ENCODE data around the gene DCTN2.
"Not testable (repeated sequence)": the region's sequence is repeated elsewhere in the genome, so short reads cannot be mapped to it uniquely, and the experiment has no call there.

DCTN2 gene

GRCh38 chr12:57513677-57514076 is 33.3 kb downstream of the DCTN2 start:
- FAIRE-seq, result not testable (repeated sequence)

GRCh38 chr12:57513266-57513665 is 33.7 kb downstream of the DCTN2 start:
- no peak for FAIRE-seq

- no peak for FAIRE-seq
Measured at GRCh38 chr12:57512665-57513064, 34.3 kb downstream of the DCTN2 start.

GRCh38 chr12:57511588-57512325 is 35.2 kb downstream of the DCTN2 start:
- FAIRE-seq, result no peak

- no peak for FAIRE-seq
Measured at GRCh38 chr12:57511161-57511560, 35.8 kb downstream of the DCTN2 start.

DNA sequence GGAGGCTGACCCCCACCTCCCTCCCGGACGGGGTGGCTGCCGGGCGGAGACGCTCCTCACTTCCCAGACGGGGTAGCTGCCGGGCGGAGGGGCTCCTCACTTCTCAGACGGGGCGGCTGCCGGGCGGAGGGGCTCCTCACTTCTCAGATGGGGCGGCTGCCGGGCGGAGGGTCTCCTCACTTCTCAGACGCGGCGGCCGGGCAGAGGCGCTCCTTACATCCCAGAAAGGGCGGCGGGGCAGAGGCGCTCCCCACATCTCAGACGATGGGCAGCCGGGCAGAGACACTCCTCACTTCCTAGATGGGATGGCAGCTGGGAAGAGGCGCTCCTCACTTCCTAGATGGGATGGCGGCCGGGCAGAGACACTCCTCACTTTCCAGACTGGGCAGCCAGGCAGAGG is 39.2 kb downstream of the DCTN2 start:
- FAIRE-seq, result not testable (repeated sequence)

DNA sequence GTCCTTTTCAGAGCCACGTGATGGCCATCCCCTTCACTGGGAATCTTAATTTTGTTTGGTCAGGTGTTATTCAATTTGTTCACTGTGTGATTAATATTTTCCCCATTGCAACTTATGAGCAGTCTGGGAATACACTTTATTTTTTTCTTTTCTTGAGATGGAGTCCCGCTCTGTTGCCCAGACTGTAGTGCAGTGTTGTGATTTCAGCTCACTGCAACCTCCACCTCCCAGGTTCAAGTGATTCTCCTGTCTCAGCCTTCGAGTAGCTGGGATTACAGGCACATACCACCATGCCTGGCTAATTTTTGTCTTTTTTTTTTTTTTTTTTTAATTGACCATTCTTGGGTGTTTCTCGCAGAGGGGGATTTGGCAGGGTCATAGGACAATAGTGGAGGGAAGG is 40.5 kb downstream of the DCTN2 start:
- not testable (repeated sequence) for FAIRE-seq

GRCh38 chr12:57502311-57502969 is 44.6 kb downstream of the DCTN2 start:
- not testable (repeated sequence) for FAIRE-seq

DNA sequence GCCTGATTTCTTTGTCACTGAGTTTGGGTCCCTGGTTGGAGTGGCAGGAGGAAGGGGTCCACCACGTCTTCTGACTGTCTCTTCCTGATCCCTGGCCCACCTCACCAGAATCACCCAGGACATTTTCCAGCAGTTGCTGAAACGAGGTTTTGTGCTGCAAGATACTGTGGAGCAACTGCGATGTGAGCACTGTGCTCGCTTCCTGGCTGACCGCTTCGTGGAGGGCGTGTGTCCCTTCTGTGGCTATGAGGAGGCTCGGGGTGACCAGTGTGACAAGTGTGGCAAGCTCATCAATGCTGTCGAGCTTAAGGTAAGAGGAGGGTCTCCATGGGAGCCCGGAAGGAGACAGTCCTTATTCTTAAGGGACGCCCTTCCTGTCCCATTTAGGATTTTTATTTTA is 46.8 kb downstream of the DCTN2 start:
- no peak for FAIRE-seq

GRCh38 chr12:57498571-57498970 is 48.4 kb downstream of the DCTN2 start:
- no peak for FAIRE-seq

DNA sequence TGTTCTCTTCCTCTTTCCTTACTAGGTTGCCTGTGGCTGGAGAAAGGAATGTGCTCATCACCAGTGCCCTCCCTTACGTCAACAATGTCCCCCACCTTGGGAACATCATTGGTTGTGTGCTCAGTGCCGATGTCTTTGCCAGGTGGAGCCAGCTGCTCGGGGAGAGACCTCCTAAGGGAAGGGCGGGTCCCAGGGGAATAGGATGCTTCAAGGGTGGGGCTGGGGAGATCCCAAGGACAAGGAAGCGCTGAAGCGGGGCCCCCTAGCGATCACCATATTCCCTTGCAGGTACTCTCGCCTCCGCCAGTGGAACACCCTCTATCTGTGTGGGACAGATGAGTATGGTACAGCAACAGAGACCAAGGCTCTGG is 48.9 kb downstream of the DCTN2 start:
- no peak for FAIRE-seq

DNA sequence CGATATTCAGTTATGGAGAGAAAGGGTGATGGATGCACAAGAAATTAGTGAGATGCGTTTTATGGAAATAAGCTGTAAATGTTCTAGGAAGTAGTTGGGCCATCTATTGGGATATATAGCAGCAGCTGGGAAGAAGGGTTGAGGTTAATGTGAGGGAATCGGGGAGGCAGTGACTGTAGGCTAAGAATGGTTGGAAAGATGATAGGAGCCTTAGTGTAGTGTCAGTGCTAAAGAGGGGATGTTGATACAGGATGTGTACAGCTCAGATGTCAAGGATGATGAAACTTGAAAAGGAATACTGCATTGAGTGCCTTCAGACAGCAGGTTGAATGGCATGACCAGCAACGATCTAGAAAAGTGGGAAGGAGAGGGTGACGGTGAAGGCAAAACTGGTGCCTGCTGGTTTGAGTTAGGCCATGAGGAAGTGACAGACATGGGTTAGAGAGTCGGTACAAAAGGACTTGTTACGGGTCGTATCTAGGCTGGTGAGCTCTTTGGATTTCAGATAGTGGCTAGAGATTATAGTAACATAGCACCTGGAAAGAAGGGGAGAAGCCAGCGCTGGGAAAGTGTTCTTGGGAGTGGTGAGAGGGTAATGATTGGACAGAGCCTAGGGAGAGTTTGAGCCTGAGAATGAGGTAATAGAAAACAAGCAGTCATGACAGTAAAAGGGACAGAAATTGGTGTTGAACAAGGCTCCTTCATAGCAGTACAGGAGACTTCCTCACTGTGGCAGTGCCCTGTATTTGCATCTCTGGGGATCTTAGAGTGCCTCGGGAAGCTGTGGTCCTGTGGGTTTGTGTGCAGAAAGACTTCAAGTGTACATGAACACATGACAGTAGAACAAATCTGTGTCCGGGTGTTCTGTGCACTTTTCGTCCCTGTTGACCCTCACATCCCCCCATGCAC is 49.5 kb downstream of the DCTN2 start:
- FAIRE-seq, result no peak

DNA sequence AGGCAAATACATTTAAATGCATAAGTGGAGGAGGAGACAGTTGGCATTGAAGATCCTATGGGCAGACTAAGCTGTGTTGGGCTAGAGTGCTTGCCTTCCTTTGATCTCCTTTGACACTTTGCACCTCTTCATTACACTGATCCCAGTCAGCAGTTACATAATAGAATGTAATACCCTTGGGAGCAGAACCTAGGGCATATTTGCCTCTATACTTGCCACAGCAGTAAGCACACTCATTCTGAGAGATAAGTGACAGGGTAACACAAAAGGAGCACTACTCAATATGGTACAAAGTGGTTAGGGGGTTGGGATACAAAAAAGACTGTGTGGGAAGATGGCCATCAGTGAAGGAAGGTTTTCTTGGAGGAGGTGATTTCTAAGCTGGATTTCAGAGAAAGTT is 50.2 kb downstream of the DCTN2 start:
- FAIRE-seq, result no peak

GRCh38 chr12:57495051-57495701 is 51.8 kb downstream of the DCTN2 start:
- not testable (repeated sequence) for FAIRE-seq

- no peak for FAIRE-seq
Measured at GRCh38 chr12:57491393-57492280, 55.4 kb downstream of the DCTN2 start.

GRCh38 chr12:57490126-57490525 is 56.9 kb downstream of the DCTN2 start:
- no peak for FAIRE-seq

DNA sequence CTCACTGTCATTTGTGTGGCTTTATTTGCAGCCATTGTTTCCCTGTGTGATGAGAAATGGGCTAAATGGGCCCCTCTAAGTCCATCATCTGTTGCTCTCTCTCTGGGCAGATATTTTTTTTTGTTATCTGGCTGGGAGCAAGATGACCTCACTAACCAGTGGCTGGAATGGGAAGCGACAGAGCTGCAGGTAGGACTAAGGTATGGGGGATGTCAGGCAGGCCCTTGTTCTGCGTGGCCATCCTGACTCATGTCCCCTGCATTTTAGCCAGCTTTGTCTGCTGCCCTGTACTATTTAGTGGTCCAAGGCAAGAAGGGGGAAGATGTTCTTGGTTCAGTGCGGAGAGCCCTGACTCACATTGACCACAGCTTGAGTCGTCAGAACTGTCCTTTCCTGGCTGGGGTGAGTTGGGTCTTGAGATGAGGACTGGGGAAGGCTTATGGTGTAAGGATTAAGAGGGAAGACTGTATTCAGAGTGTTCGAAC is 57.8 kb downstream of the DCTN2 start:
- no peak for FAIRE-seq

- no peak for FAIRE-seq
Measured at GRCh38 chr12:57488402-57489156, 58.4 kb downstream of the DCTN2 start.

GRCh38 chr12:57487597-57488401 is 59.2 kb downstream of the DCTN2 start, which contains the start of gene MARS1:
Gene MARS1, plus strand, starts transcription at chr12:57488068. Its CDS starts 23 bp downstream, at chr12:57488091.
- FAIRE-seq, result peak; percentile 86

GRCh38 chr12:57487055-57487596 is 59.9 kb downstream of the DCTN2 start:
- FAIRE-seq, result no peak

All from TTC549 (cell line).